Activated T-helper 1 cell treated with anti-CD3 and anti-CD28 coated beads, Interleukin-12 subunit alpha, Interleukin-12 subunit beta, Interleukin-2, Interleukin-4 antibody, amounts not matched to agents 30 ng/mL and 10 ng/mL and 1 ng/mL, durations not matched to agents 14 hours and 24 hours and 36 hours (primary cell): ENCODE measurements around the gene SEMA5A. TPM values are rescaled to one million over a fixed set of nuclear protein-coding genes. Genes with fewer than 3 reads are reported as not detected.

ENCODE experiments used
- DNase-seq: peaks from one replicate; pipeline ENCODE4 v3.0.0; 2021; ENCODE audit warnings: low spot score
- H3K27ac Mint-ChIP-seq: one replicate; pipeline ENCODE4 v1.8.0; 2021; ENCODE audit warnings: mild to moderate bottlenecking, mixed read lengths
- H3K27me3 Mint-ChIP-seq: one replicate; pipeline ENCODE4 v1.8.0; 2022; ENCODE audit warnings: mild to moderate bottlenecking, moderate library complexity, mixed read lengths; ENCODE audit not compliant: insufficient read depth
- H3K36me3 Mint-ChIP-seq: one replicate; pipeline ENCODE4 v1.8.0; 2021; ENCODE audit warnings: low read depth, mixed read lengths
- H3K4me1 Mint-ChIP-seq: one replicate; pipeline ENCODE4 v1.8.0; 2021; ENCODE audit warnings: low read depth, mixed read lengths
- H3K4me3 Mint-ChIP-seq: one replicate; pipeline ENCODE4 v1.8.0; 2021; ENCODE audit warnings: mild to moderate bottlenecking, moderate library complexity, mixed read lengths
- H3K9me3 Mint-ChIP-seq: one replicate; pipeline ENCODE4 v1.8.0; 2021; ENCODE audit warnings: mixed read lengths
- intact Hi-C: fragments of 100-400 bp; cut with micrococcal nuclease; formaldehyde crosslinking; loops from one replicate; pipeline ENCODE4 v1.15.1; 2024
- total RNA-seq: library from RNA; stranded (reverse); gene quantifications from 2 replicates; pipeline ENCODE4 v1.2.3, GENCODE V29; 2022

The SEMA5A gene
- total RNA-seq, 1 donor from 2014 or later = not detected

DNA sequence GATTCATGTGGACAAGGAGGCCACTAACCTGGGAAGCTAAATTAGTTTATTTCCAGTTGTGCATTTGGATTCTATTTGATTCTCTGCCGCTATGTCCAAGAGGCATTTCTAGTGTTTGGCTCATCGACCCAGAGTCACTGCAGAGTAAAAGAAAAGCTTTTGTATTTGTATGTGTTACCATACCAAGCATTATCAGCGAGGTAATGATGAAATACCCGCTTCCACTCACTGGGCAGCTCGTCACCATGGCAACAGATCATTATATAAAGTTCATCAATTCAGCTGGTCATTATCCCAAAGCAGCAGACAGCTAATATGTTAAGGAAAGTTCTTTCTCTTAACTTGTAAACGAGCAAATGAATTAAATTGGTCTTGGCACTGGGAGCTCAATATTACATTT is 380.3 kb downstream of the SEMA5A start:
- DNase-seq = no peak
- intact Hi-C loops = no loop called here
- Mint-ChIP-seq H3K27ac (no peak overlapping the region), H3K27me3 (no peaks in the 10 kb centered on the region), H3K36me3 (no peaks in the 10 kb centered on the region), H3K4me1 (no peaks in the 10 kb centered on the region), H3K9me3 (no peaks in the 10 kb centered on the region), H3K4me3 (no peak overlapping the region)

DNA sequence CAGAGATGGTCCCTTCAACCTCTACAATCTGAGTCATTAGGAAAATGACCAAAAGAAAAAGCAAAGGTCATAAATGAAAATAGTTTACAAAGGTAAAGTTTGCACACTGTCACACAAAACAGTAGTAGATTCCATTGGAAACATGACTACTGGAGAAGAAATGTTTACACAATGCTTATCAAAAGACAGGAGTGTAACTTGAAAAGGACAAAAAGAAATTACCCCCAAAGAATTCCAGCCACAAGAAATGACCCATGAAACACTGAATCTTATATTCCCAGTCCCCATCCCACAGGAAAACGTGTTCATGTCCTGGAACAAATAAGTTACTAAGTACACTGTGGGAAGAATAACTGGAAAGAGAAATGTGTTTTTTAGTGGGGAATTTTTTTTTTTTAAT is 385.1 kb downstream of the SEMA5A start:
- no peaks in the 10 kb centered on the region for H3K4me1 Mint-ChIP-seq
- H3K9me3 Mint-ChIP-seq = no peaks in the 10 kb centered on the region
- intact Hi-C loops = no loop called here
- no peak overlapping the region for H3K27ac Mint-ChIP-seq
- H3K36me3 Mint-ChIP-seq = no peaks in the 10 kb centered on the region
- no peaks in the 10 kb centered on the region for H3K27me3 Mint-ChIP-seq
- H3K4me3 Mint-ChIP-seq = no peak overlapping the region
- DNase-seq = no peak

DNA sequence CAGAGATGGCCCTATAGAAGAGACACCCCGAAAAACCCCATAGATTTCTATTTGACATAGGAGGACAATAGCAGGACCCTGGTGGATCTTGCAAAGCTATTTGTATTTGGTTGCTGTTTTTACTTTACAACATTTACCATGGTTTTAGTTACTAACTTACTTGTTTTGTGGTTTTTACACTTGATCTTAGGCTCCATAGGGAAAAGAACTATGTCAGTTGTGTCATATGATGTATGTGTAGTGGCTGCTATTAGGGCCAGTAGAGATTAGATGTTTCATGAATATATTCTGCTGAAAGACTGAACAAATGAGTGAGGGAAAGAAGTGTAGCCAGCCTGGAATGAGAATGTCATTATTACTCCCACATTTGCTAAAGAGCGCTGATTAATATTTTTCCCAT is 388.1 kb downstream of the SEMA5A start:
- Mint-ChIP-seq H3K36me3 (no peaks in the 10 kb centered on the region), H3K4me1 (no peaks in the 10 kb centered on the region), H3K4me3 (no peak overlapping the region), H3K9me3 (no peaks in the 10 kb centered on the region), H3K27ac (no peak overlapping the region), H3K27me3 (no peaks in the 10 kb centered on the region)
- no peak for DNase-seq
- intact Hi-C loops = no loop called here

DNA sequence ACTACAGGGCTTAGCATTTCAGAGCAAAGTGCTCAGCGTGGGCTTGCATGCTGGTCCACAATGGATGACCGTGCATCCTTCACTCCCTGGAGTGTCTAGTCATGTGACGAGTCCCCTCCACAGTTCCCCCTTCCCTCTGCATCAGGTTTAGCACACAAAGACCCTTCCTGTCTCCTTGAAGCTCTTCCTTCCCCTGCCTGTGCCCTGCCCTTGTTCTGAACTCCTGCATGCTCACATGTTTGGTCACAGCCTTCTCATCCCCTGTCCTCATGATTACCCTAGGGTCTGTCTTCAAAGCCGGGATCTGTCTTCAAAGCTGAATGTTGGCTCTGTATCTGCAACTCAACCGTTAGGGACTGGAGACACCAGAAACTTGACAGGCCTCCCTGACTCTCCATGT is 388.9 kb downstream of the SEMA5A start:
- Mint-ChIP-seq H3K36me3 (no peaks in the 10 kb centered on the region), H3K9me3 (no peaks in the 10 kb centered on the region), H3K27ac (no peak overlapping the region), H3K4me1 (no peaks in the 10 kb centered on the region), H3K4me3 (no peak overlapping the region), H3K27me3 (no peaks in the 10 kb centered on the region)
- DNase-seq = no peak
- intact Hi-C loops = no loop called here

DNA sequence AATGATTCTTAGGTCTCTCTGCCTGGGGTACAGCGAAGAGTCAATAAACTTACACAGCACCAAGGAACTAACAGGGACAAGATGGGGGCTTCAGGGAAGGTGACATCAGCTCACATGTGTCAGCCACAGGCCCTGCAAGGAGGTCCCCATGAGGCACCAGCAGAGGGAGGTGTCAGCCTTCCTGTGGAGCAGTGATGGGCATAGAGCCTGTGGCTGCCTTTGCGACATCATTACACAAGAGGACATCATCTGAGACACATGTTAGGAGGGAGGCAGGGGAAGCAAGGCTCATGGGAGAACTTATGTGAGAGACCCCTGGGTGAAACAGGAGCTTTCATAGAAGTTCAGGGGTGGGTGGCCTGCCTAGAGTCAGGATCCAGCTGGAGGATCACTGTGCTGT is 389.6 kb downstream of the SEMA5A start:
- Mint-ChIP-seq H3K27ac (no peak overlapping the region), H3K27me3 (no peaks in the 10 kb centered on the region), H3K4me1 (no peaks in the 10 kb centered on the region), H3K4me3 (no peak overlapping the region), H3K9me3 (no peaks in the 10 kb centered on the region), H3K36me3 (no peaks in the 10 kb centered on the region)
- DNase-seq = no peak
- intact Hi-C loops = no loop called here

DNA sequence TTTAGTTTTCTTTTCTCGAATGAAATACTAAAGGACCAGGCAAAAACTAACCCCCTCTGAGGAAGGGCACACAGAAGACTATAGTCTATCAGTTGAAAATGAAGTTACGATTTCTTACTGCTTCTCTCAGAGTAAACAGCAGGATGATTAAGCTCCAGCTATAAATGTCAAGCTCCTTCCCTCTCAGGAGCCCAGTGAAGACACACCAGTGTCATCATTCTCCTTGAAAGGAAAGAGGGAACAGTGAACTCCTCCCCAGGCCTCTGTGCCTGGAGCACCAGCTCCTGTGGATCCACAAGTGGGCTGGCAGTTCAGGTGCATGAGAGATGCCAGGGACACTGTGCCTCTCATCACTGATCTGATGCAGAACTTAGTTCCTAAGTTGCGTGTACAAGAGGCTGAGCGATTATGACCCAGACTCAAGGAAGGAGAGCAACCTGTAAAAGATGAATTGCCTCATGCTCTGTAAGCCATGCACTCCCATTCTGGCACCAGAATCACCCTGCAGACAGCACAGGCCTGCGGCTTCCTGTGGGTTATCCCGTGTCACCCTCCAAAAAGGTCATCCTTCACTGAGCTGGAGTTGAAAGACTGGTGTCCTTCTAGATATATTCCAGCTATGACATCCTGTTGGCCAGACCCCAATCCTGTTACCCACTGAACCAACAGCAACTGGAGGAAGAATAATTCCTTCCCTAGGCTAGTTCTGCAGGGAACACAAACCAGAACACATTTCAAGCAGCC is 394.0 kb downstream of the SEMA5A start:
- no peaks in the 10 kb centered on the region for H3K27me3 Mint-ChIP-seq
- no peak for DNase-seq
- H3K4me1 Mint-ChIP-seq = no peaks in the 10 kb centered on the region
- no peak overlapping the region for H3K4me3 Mint-ChIP-seq
- H3K36me3 Mint-ChIP-seq = no peaks in the 10 kb centered on the region
- H3K9me3 Mint-ChIP-seq = no peaks in the 10 kb centered on the region
- intact Hi-C loops = no loop called here
- H3K27ac Mint-ChIP-seq = no peak overlapping the region

DNA sequence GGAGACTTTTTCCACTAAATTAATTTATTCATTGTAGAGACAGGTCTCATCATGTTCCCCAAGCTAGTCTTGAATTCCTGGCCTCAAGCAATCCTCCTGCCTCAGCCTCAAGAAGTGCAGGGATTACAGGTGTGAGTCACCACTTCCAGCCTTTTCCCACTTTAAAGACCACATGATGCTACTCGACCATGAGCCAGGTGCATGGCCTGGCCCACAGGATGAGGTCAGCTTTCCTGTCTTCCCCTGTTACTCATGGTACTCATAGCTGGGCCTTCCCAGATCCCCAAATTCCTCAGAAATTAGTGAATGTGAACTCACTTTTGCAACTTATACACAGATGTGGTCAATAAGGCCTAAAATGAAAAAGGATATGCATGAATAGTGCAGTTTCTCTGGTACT is 395.9 kb downstream of the SEMA5A start:
- DNase-seq = no peak
- H3K27ac Mint-ChIP-seq = no peak overlapping the region
- intact Hi-C loops = no loop called here
- no peaks in the 10 kb centered on the region for H3K36me3 Mint-ChIP-seq
- no peaks in the 10 kb centered on the region for H3K27me3 Mint-ChIP-seq
- H3K9me3 Mint-ChIP-seq = no peaks in the 10 kb centered on the region
- H3K4me1 Mint-ChIP-seq = no peaks in the 10 kb centered on the region
- H3K4me3 Mint-ChIP-seq = no peak overlapping the region

DNA sequence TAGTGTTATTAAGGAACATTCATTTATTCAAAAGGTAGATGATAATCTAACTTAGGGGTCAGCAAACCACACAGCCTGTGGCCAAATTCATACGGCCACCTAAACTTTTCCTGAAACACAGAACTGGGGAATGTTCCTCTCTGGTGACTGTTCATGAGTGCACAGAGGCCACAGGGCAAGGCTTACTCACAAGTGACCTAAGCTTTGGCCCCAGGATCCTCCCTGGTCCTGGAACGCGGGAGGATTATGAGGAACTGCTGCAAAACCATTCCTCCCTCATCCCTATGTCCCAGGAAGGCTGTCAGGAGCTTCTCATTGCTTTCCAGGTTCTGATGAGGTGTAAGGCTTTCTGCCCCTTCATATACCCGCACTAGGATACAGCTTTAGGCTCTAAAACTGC is 397.6 kb downstream of the SEMA5A start:
- intact Hi-C loops = no loop called here
- Mint-ChIP-seq H3K27me3 (no peaks in the 10 kb centered on the region), H3K36me3 (no peaks in the 10 kb centered on the region), H3K4me1 (no peaks in the 10 kb centered on the region), H3K27ac (no peak overlapping the region), H3K9me3 (no peaks in the 10 kb centered on the region), H3K4me3 (no peak overlapping the region)
- DNase-seq = no peak

DNA sequence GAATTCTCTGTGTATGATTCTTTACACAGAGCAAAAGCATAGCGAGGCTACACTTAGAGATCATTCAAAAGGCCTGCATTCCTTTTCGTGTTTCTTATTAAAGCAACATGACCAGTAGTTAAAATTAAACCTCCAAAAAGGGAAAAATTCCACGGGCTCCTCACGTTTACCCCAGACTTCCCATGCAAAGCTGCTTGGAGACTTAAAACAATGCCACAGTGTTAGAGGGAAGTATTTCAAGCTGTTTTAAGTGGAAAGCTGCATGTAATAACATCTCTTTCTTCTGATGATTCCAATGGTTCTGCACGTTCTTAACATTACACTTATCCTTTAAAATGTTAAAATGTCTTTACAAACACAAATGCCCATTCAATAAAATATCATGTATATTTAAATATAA is 405.2 kb downstream of the SEMA5A start:
- Mint-ChIP-seq H3K27me3 (no peaks in the 10 kb centered on the region), H3K27ac (no peak overlapping the region)

DNA sequence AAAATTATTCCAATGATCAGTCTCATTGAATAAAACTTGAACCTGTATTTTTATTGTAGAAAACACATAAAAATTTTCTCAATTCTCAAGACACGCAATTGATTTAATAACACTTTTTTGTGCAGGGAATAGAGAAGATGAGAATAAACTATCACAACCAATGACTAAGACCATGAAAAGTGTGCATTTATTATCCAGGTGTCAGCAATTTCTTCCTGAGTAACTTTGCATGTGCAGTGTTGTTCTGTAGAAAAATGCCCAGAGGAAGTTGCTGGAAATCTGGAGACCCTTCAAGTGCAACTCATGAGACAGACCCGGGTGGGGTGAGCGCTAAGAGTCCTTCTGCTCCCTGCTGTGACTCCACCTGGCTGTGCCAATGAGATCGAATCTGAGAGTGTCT is 405.7 kb downstream of the SEMA5A start:
- H3K4me1 Mint-ChIP-seq = no peaks in the 10 kb centered on the region
- H3K36me3 Mint-ChIP-seq = no peaks in the 10 kb centered on the region
- no peak overlapping the region for H3K27ac Mint-ChIP-seq
- H3K27me3 Mint-ChIP-seq = no peaks in the 10 kb centered on the region
- H3K4me3 Mint-ChIP-seq = no peak overlapping the region
- no peaks in the 10 kb centered on the region for H3K9me3 Mint-ChIP-seq
- DNase-seq = no peak
- intact Hi-C loops = no loop called here

More for the DNA sequence above, 405.2 kb downstream of the SEMA5A start:
- no peak overlapping the region for H3K4me3 Mint-ChIP-seq
- no peaks in the 10 kb centered on the region for H3K9me3 Mint-ChIP-seq
- H3K4me1 Mint-ChIP-seq = no peaks in the 10 kb centered on the region
- no peaks in the 10 kb centered on the region for H3K36me3 Mint-ChIP-seq
- no peak for DNase-seq
- intact Hi-C loops = no loop called here

DNA sequence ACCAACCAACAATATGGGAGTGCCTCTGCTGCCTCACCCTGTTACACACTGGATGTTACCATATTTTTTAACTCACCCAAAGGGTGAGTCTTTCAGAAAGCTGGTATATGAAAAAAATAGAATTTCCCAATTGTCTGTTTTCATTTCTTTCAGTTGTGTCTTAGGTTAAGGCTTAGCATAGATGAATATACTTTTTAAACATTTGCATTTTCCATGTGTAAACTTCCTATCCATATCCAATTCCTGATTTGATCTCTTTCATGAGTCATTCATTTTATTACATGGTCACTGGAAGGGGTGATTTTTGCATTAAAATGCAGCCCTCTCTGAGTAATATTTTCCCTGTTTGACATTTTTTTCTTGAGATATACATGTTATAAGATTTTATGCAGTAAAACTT is 406.5 kb downstream of the SEMA5A start:
- no peak for DNase-seq
- no peak overlapping the region for H3K27ac Mint-ChIP-seq
- H3K4me3 Mint-ChIP-seq = no peak overlapping the region
- intact Hi-C loops = no loop called here
- no peaks in the 10 kb centered on the region for H3K4me1 Mint-ChIP-seq
- no peaks in the 10 kb centered on the region for H3K27me3 Mint-ChIP-seq
- H3K36me3 Mint-ChIP-seq = no peaks in the 10 kb centered on the region
- H3K9me3 Mint-ChIP-seq = no peaks in the 10 kb centered on the region

DNA sequence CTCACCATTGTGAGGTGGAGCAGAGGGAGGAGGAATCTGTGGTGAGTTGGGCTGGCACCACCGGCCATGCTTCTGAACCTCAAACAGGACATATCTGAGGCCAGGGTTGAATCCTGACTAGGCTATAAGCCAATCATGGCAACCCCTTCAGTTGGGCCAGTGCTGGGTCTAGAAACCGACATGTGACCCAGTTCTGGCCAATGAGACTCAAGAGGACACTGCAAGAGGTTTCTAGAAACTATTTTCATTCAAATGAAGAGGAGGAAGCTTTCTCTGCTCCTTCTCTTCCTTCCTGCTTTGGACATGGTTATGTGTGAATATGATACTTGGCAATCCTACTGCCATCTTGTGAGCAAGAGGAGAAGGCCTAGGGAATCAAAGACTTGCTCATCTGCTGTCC is 417.7 kb downstream of the SEMA5A start:
- H3K4me3 Mint-ChIP-seq = no peak overlapping the region
- no peak overlapping the region for H3K27ac Mint-ChIP-seq
- H3K4me1 Mint-ChIP-seq = no peaks in the 10 kb centered on the region
- no peak for DNase-seq
- H3K27me3 Mint-ChIP-seq = no peaks in the 10 kb centered on the region
- H3K9me3 Mint-ChIP-seq = no peaks in the 10 kb centered on the region
- no peaks in the 10 kb centered on the region for H3K36me3 Mint-ChIP-seq
- intact Hi-C loops = no loop called here

DNA sequence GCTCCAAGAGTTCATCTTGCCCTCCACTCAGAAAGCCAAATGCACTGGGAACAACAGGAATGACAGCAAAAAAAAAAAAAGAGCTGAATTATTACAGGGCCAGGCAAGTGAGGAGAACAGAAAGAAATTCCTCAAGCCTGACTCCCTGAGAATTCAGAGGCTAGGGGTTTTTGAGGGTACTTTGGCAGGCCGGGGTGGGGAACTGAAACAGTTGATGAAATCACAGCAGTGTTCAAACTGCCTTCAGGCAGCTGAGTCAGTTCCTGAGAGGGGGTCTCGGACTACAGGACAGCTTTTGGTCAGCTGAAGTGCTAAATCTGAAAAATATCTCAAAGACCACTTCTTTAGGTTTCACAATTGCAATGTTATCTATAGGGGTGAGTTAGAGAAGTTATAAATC is 419.4 kb downstream of the SEMA5A start:
- Mint-ChIP-seq H3K4me3 (no peak overlapping the region), H3K4me1 (no peaks in the 10 kb centered on the region), H3K9me3 (no peaks in the 10 kb centered on the region), H3K36me3 (no peaks in the 10 kb centered on the region), H3K27me3 (no peaks in the 10 kb centered on the region), H3K27ac (no peak overlapping the region)
- intact Hi-C loops = no loop called here
- no peak for DNase-seq

DNA sequence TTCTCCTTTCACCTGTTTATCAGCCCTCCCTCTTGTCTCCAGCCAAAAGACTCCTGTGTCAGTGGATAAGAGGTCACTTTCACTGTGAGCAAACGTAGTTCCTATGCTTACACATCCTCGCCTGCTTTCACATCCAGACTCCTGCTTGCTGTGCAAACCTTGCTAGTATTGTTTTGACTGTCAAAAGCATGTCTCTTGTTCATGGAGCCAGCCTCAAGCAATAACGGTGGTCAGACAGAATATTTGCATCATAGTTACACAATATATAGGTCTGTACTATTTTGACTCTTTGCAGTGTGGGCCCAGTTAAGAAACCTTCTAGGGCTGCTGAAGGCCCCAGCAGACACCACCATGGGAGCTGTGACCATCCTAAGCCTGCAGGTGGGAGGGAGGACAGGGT is 420.0 kb downstream of the SEMA5A start:
- Mint-ChIP-seq H3K9me3 (no peaks in the 10 kb centered on the region), H3K27me3 (no peaks in the 10 kb centered on the region), H3K36me3 (no peaks in the 10 kb centered on the region), H3K27ac (no peak overlapping the region), H3K4me3 (no peak overlapping the region), H3K4me1 (no peaks in the 10 kb centered on the region)
- DNase-seq = no peak
- intact Hi-C loops = no loop called here
